ENCODE measurements around the gene B4GALT6. TPM values are rescaled to one million over a fixed set of nuclear protein-coding genes. Genes with fewer than 3 reads are reported as not detected.

Gene B4GALT6
- total RNA-seq, 5 donors from 2014 or later (not counting 1 experiment from before 2014, with no cell fraction given): 0.25 to 1.5 (median 1.2) TPM

DNA sequence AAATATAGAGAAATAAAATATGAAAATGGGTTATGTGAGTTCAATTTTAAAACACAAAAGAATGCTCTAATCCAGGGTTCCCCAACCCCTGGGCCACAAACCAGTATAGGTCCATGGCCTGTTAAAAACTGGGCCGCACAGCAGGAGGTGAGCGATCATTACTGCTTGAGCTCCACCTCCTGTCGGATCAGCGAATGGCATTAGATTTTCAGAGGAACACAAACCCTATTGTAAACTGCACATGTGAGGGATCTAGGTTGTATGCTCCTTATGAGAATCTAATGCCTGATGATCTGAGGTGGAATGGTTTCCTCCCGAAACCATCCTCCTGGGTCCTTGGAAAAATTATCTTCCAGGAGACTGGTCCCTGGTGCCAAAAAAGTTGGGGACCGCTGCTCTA is 58.0 kb downstream of the B4GALT6 start:
- Histone ChIP-seq H3K36me3 (ENCODE audit: control insufficient read depth in 2 of 2, extremely low read depth in 1 of 2, insufficient read depth in 1 of 2, low read length in 1 of 2) (no peaks in the 10 kb centered on the region), H3K9me3 (no peaks in the 10 kb centered on the region), H3K4me1 (ENCODE audit: control insufficient read depth in 1 of 2, extremely low read depth in 1 of 2, insufficient read depth in 2 of 2, low read length in 2 of 2) (no peaks in the 10 kb centered on the region), H3K4me3 (ENCODE audit: control insufficient read depth in 1 of 2, extremely low read depth in 1 of 2, low read length in 1 of 2) (no peak overlapping the region), H3K27ac (ENCODE audit: low read length) (no peak overlapping the region), H3K27me3 (replicated peaks in 1 of 2; ENCODE audit: control insufficient read depth in 2 of 2, extremely low read depth in 1 of 2, insufficient read depth in 2 of 2, low read length in 1 of 2) (no peaks in the 10 kb centered on the region)
- peaks cover 0 to 8% (median 2%) of the 10 kb centered on the region in 3 donors for H3K4me1 Mint-ChIP-seq
- WGBS (ENCODE audit: insufficient coverage): 100% methylated on average over 2 of the region's 6 CpGs
- H3K36me3 Mint-ChIP-seq: no peaks in the 10 kb centered on the region
- no peaks in the 10 kb centered on the region for H3K27me3 Mint-ChIP-seq
- DNase-seq (no peak), ATAC-seq (replicated peaks in 1 of 4) (no peak)
- ChIA-PET POLR2A (no interaction called here), CTCF (no interaction called here)
- H3K27ac Mint-ChIP-seq: no peak overlapping the region
- no peaks in the 10 kb centered on the region for H3K9me3 Mint-ChIP-seq
- no peak overlapping the region for H3K4me3 Mint-ChIP-seq

DNA sequence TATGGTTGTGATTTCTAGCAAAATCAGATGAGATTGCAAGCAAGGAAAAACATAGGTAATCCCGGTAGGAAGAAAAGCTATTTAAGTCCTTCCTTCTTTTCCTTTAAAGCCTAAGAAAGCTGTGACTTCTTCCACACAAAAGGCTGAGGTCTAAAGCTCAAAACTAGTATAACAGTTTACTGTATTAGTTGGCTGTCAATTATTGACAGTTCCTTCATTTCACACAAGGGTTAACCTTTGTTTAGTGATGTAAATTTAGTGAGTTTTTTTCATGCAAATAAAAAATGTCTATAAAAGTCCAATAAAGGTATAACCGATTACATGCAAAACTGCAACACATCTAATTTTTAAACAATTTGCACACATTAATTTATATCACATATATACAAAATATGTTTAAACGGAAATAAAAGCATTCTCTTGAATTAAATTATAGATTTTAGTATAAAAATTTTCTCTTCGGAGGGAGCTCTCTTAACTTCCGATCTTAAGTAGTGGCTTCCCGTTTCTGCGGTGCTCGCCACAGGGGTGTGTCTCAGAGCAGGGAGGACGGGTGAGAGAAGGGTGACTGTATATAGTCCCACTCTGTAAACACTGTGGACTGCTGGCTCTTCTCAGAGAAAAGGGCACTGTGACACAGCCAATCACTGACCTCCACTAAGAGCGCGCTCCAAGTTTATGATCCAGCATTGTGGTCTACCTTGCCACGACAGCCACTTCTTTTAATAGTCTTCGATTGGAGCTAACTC is 59.3 kb downstream of the B4GALT6 start:
- CTCF ChIA-PET: no interaction called here
- Mint-ChIP-seq H3K27ac (no peak overlapping the region), H3K4me1 (peaks cover 0 to 6% (median 2%) of the 10 kb centered on the region in 3 donors), H3K4me3 (no peak overlapping the region), H3K36me3 (no peaks in the 10 kb centered on the region), H3K27me3 (no peaks in the 10 kb centered on the region), H3K9me3 (no peaks in the 10 kb centered on the region)
- DNase-seq: no peak
- no peak overlapping the region for H3K4me3 ChIP-seq (ENCODE audit: control insufficient read depth in 1 of 2, extremely low read depth in 1 of 2, low read length in 1 of 2)
- H3K36me3 ChIP-seq (ENCODE audit: control insufficient read depth in 2 of 2, extremely low read depth in 1 of 2, insufficient read depth in 1 of 2, low read length in 1 of 2): no peaks in the 10 kb centered on the region
- POLR2A ChIA-PET: no interaction called here
- no peaks in the 10 kb centered on the region for H3K4me1 ChIP-seq (ENCODE audit: control insufficient read depth in 1 of 2, extremely low read depth in 1 of 2, insufficient read depth in 2 of 2, low read length in 2 of 2)
- no peak overlapping the region for H3K27ac ChIP-seq (ENCODE audit: low read length)
- 100% methylated on average over 1 of the region's 13 CpGs for WGBS (ENCODE audit: insufficient coverage)
- H3K9me3 ChIP-seq: no peaks in the 10 kb centered on the region
- no peak for ATAC-seq (replicated peaks in 1 of 4)
- no peaks in the 10 kb centered on the region for H3K27me3 ChIP-seq (replicated peaks in 1 of 2; ENCODE audit: control insufficient read depth in 2 of 2, extremely low read depth in 1 of 2, insufficient read depth in 2 of 2, low read length in 1 of 2)

DNA sequence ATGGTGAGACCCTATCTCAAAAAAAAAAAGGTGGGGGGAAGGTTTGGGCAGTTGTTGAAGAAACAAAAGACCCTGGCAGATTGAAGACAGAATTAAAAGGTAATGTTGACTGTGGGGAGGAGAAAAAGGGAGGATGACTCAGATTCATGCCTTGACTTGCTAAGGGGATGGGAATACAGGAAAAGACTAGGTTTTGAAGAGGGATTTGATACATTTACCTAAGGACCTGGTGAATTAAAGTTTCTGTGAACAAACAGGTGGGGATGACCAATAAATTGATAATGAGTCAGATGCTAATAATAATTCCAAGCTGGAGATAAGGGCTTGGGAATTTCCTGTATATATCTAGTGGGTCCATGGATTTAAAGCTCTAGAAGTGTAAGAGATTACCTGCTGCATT is 65.1 kb downstream of the B4GALT6 start:
- Histone ChIP-seq H3K36me3 (ENCODE audit: control insufficient read depth in 2 of 2, extremely low read depth in 1 of 2, insufficient read depth in 1 of 2, low read length in 1 of 2) (no peaks in the 10 kb centered on the region), H3K4me1 (ENCODE audit: control insufficient read depth in 1 of 2, extremely low read depth in 1 of 2, insufficient read depth in 2 of 2, low read length in 2 of 2) (no peaks in the 10 kb centered on the region), H3K4me3 (ENCODE audit: control insufficient read depth in 1 of 2, extremely low read depth in 1 of 2, low read length in 1 of 2) (no peak overlapping the region), H3K9me3 (no peaks in the 10 kb centered on the region), H3K27ac (ENCODE audit: low read length) (no peak overlapping the region), H3K27me3 (replicated peaks in 1 of 2; ENCODE audit: control insufficient read depth in 2 of 2, extremely low read depth in 1 of 2, insufficient read depth in 2 of 2, low read length in 1 of 2) (peaks cover 0 to 4% of the 10 kb centered on the region in 2 experiments)
- Mint-ChIP-seq H3K36me3 (no peaks in the 10 kb centered on the region), H3K4me3 (no peak overlapping the region), H3K9me3 (no peaks in the 10 kb centered on the region), H3K27me3 (peaks cover 4 to 11% of the 10 kb centered on the region in 2 donors), H3K4me1 (no peaks in the 10 kb centered on the region), H3K27ac (no peak overlapping the region)
- ChIA-PET POLR2A (no interaction called here), CTCF (interaction anchor here in 1 of 2 donors (0.7 kb wide), 1 partner anchor 70 kb away, joined by 7 read pairs; no protein-coding TSS in a partner anchor)
- no peak for DNase-seq
- no peak for ATAC-seq (replicated peaks in 1 of 4)

DNA sequence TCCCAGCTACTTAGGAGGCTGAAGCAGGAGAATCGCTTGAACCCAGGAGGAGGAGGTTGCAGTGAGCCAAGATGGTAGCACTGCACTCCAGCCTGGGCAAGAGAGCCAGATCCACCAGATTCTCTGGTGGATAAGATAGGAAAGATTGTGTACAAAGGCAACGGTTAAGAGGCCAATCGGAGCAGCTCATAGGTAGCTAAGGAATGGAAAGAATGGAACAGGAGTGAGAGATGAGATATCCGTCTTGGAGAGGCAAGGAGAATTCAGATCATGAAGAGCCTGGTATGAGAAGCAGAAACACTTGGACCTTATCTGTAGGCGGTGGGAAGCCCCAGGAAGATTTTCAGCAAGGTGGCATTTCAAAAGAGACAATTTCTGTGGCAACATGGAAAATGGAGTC is 65.6 kb downstream of the B4GALT6 start:
- H3K36me3 Mint-ChIP-seq: no peaks in the 10 kb centered on the region
- POLR2A ChIA-PET: interaction anchor here in 1 of 2 donors (0.7 kb wide), 1 partner anchor 180 kb away, joined by 10 read pairs; no protein-coding TSS in a partner anchor
- H3K27me3 Mint-ChIP-seq: peaks cover 5 to 11% of the 10 kb centered on the region in 2 donors
- H3K4me3 ChIP-seq (ENCODE audit: control insufficient read depth in 1 of 2, extremely low read depth in 1 of 2, low read length in 1 of 2): no peak overlapping the region
- no peaks in the 10 kb centered on the region for H3K9me3 Mint-ChIP-seq
- ATAC-seq (replicated peaks in 1 of 4): no peak
- no peak overlapping the region for H3K27ac ChIP-seq (ENCODE audit: low read length)
- peaks cover 0 to 4% of the 10 kb centered on the region in 2 experiments for H3K27me3 ChIP-seq (replicated peaks in 1 of 2; ENCODE audit: control insufficient read depth in 2 of 2, extremely low read depth in 1 of 2, insufficient read depth in 2 of 2, low read length in 1 of 2)
- H3K27ac Mint-ChIP-seq: no peak overlapping the region
- DNase-seq: no peak
- H3K4me1 ChIP-seq (ENCODE audit: control insufficient read depth in 1 of 2, extremely low read depth in 1 of 2, insufficient read depth in 2 of 2, low read length in 2 of 2): no peaks in the 10 kb centered on the region
- CTCF ChIA-PET: interaction anchor here in 1 of 2 donors (0.7 kb wide), 2 partner anchors 71 to 111 kb away, joined by 3 to 7 read pairs; no protein-coding TSS in a partner anchor
- no peak overlapping the region for H3K4me3 Mint-ChIP-seq
- no peaks in the 10 kb centered on the region for H3K9me3 ChIP-seq
- no peaks in the 10 kb centered on the region for H3K4me1 Mint-ChIP-seq
- 85% methylated on average over 5 of the region's 5 CpGs for WGBS (ENCODE audit: insufficient coverage)
- H3K36me3 ChIP-seq (ENCODE audit: control insufficient read depth in 2 of 2, extremely low read depth in 1 of 2, insufficient read depth in 1 of 2, low read length in 1 of 2): no peaks in the 10 kb centered on the region

DNA sequence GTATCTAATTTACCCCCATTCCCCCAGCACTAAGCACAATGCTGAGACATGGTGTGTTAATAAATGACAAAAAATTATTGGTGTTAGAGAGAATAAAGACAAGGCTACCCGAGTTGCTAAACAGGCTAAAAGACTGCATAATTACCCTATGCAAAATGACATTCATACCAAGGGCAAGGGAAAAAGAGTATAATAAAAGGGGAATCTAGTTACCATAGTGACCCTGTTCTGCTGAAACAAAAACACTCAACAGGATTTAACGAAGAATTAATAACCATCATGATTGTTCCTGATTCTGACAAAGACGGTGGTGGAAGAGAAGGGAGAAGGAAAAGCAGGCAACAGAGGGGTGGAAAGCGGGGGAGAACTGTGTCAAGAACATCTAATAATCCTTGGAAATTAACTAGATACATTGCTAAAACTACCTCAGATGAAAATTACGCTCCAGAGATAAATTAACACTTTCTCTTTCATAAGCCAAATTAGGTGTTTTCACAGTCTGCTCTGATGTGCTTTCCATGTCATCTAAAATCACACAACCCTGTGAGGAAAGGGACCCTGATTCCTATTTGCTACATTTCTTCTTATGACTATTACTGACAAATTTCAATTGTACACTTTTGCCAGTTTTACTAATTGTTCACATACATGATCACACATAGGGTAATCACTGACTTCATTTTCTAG is 67.2 kb downstream of the B4GALT6 start:
- Histone ChIP-seq H3K4me3 (ENCODE audit: control insufficient read depth in 1 of 2, extremely low read depth in 1 of 2, low read length in 1 of 2) (no peak overlapping the region), H3K27ac (ENCODE audit: low read length) (no peak overlapping the region), H3K4me1 (ENCODE audit: control insufficient read depth in 1 of 2, extremely low read depth in 1 of 2, insufficient read depth in 2 of 2, low read length in 2 of 2) (no peaks in the 10 kb centered on the region), H3K27me3 (replicated peaks in 1 of 2; ENCODE audit: control insufficient read depth in 2 of 2, extremely low read depth in 1 of 2, insufficient read depth in 2 of 2, low read length in 1 of 2) (peaks cover 0 to 4% of the 10 kb centered on the region in 2 experiments), H3K9me3 (no peaks in the 10 kb centered on the region), H3K36me3 (ENCODE audit: control insufficient read depth in 2 of 2, extremely low read depth in 1 of 2, insufficient read depth in 1 of 2, low read length in 1 of 2) (no peaks in the 10 kb centered on the region)
- WGBS (ENCODE audit: insufficient coverage): no CpG with 5 or more reads among the region's 5 CpGs
- Mint-ChIP-seq H3K27ac (no peak overlapping the region), H3K36me3 (no peaks in the 10 kb centered on the region), H3K9me3 (no peaks in the 10 kb centered on the region), H3K4me1 (no peaks in the 10 kb centered on the region), H3K27me3 (peaks cover 7 to 11% of the 10 kb centered on the region in 2 donors), H3K4me3 (no peak overlapping the region)
- no peak for DNase-seq
- ChIA-PET CTCF (no interaction called here), POLR2A (no interaction called here)
- ATAC-seq (replicated peaks in 1 of 4): no peak

DNA sequence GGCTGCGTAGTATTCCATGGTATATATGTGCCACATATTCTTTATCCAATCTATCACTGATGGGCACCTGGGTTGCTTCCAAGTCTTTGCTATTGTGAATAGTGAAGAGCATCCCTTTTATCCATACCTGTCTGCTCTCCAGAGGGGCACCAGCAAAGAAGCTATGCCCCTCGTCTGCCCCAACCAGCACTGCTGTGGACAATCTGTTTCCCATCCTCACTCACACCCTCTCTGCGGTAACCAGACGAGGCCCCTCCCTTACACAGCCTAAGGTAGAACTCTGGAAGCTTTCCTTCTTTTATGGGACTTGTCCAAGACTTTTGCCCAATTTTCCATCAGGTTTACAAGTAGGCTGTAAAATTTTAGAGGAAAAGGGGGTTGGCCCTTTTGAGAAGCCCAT is 67.8 kb downstream of the B4GALT6 start:
- peaks cover 7 to 11% of the 10 kb centered on the region in 2 donors for H3K27me3 Mint-ChIP-seq
- no peaks in the 10 kb centered on the region for H3K9me3 ChIP-seq
- no peaks in the 10 kb centered on the region for H3K9me3 Mint-ChIP-seq
- DNase-seq: no peak
- no peak for ATAC-seq (replicated peaks in 1 of 4)
- H3K27ac Mint-ChIP-seq: no peak overlapping the region
- no peak overlapping the region for H3K27ac ChIP-seq (ENCODE audit: low read length)
- H3K36me3 ChIP-seq (ENCODE audit: control insufficient read depth in 2 of 2, extremely low read depth in 1 of 2, insufficient read depth in 1 of 2, low read length in 1 of 2): no peaks in the 10 kb centered on the region
- no peak overlapping the region for H3K4me3 Mint-ChIP-seq
- H3K4me3 ChIP-seq (ENCODE audit: control insufficient read depth in 1 of 2, extremely low read depth in 1 of 2, low read length in 1 of 2): no peak overlapping the region
- H3K4me1 ChIP-seq (ENCODE audit: control insufficient read depth in 1 of 2, extremely low read depth in 1 of 2, insufficient read depth in 2 of 2, low read length in 2 of 2): no peaks in the 10 kb centered on the region
- H3K27me3 ChIP-seq (replicated peaks in 1 of 2; ENCODE audit: control insufficient read depth in 2 of 2, extremely low read depth in 1 of 2, insufficient read depth in 2 of 2, low read length in 1 of 2): peaks cover 0 to 6% of the 10 kb centered on the region in 2 experiments
- CTCF ChIA-PET: no interaction called here
- H3K4me1 Mint-ChIP-seq: no peaks in the 10 kb centered on the region
- WGBS (ENCODE audit: insufficient coverage): no CpG with 5 or more reads among the region's 4 CpGs
- H3K36me3 Mint-ChIP-seq: no peaks in the 10 kb centered on the region
- POLR2A ChIA-PET: no interaction called here

All from T-cell (primary cell).